ENCODE measurements around the gene NEGR1.

Gene NEGR1

DNA sequence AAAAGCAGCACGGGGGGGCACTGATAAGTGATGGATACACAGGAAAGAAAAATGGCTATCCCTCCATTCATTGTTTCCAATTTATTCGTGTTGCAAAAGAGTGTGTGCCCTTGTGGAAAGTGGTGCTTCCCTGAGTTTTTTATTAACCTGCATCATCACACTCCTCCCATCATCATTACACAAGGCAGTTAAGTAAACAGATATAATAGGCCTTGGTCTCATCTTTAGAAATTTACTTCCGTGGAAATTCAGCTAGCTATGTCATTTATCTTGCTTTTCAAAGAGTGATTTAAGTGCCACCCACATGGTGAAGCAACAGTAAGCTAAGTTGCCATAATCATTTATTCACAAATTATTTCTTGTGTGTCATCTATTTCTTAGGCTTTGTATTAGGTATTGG, 473.3 kb downstream of the NEGR1 start:
- H3K27me3 ChIP-seq (replicated peaks; ENCODE audit: control insufficient read depth, insufficient read depth, low read length), result no peaks in the 10 kb centered on the region
- no peaks in the 10 kb centered on the region for H3K36me3 ChIP-seq (ENCODE audit: control insufficient read depth, insufficient read depth, low read length)
- no peak for DNase-seq (ENCODE audit: extremely low read depth, insufficient read length)
- no peak for TF ChIP-seq CTCF (IDR thresholded peaks at IDR 0.05; ENCODE audit: insufficient read depth, low read length, poor library complexity, severe bottlenecking)
- no peak overlapping the region for H3K4me3 ChIP-seq (replicated peaks; ENCODE audit: low read depth, low read length)

DNA sequence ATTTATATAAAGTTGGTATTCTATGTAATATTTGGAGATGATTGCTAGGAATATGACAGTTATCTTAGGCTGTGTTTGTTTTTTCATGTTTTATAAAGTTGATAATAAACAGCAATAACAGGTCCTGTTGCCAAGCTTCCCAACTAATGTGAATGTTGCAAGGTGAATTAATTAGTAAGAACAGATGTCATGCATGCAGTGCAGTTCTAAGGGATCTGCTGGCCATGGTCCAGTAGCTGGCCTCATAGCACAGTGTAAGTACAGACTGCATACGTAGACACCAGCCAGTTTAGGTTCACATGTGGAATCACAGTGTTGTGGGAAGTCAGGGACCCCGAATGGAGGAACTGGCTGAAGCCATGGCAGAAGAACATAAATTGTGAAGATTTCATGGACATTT, 478.2 kb downstream of the NEGR1 start:
- no peak for TF ChIP-seq CTCF (IDR thresholded peaks at IDR 0.05; ENCODE audit: insufficient read depth, low read length, poor library complexity, severe bottlenecking)
- no peak for DNase-seq (ENCODE audit: extremely low read depth, insufficient read length)
- Histone ChIP-seq H3K27me3 (replicated peaks; ENCODE audit: control insufficient read depth, insufficient read depth, low read length) (no peaks in the 10 kb centered on the region), H3K4me3 (replicated peaks; ENCODE audit: low read depth, low read length) (no peak overlapping the region), H3K36me3 (ENCODE audit: control insufficient read depth, insufficient read depth, low read length) (no peaks in the 10 kb centered on the region)

DNA sequence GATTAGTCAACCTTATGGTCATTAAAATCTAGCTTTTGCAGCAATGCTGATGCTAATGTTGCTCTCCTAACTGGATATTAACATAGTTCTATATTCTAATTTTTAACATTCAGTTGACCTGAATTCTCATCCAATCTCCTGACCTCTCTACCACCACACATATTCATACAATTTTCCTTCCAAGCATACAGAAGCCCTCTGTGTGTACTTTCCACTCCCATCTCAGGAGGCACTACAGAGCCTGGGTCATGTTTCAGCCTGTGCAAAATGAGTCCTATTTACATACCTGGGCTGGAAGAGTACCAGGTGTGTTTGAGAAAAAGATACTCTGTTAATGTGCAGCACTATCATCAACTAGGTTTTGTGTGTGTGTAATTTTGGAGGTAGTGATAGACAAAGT, 486.3 kb downstream of the NEGR1 start:
- no peak for TF ChIP-seq CTCF (IDR thresholded peaks at IDR 0.05; ENCODE audit: insufficient read depth, low read length, poor library complexity, severe bottlenecking)
- no peak overlapping the region for H3K4me3 ChIP-seq (replicated peaks; ENCODE audit: low read depth, low read length)
- DNase-seq (ENCODE audit: extremely low read depth, insufficient read length), result no peak
- H3K27me3 ChIP-seq (replicated peaks; ENCODE audit: control insufficient read depth, insufficient read depth, low read length), result no peaks in the 10 kb centered on the region
- no peaks in the 10 kb centered on the region for H3K36me3 ChIP-seq (ENCODE audit: control insufficient read depth, insufficient read depth, low read length)

DNA sequence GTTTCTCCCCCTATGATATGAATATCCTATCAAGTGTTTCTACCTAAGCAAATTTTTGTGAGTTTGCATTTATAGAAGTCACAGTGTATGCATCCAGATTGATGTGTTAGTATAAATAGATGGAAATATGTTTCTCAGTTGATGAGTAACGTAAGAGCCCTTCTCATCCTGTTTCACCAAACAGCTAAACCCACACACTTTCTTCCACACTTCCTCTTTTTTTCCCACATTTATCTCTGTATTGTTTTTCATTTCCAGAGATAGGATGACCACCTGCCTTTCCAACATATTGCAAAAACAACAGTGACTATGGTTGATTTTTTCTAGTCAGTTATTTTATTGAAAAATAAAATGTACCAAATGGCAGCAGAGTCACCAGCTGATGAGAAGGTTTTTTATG, 490.1 kb downstream of the NEGR1 start:
- Histone ChIP-seq H3K27me3 (replicated peaks; ENCODE audit: control insufficient read depth, insufficient read depth, low read length) (no peaks in the 10 kb centered on the region), H3K36me3 (ENCODE audit: control insufficient read depth, insufficient read depth, low read length) (no peaks in the 10 kb centered on the region), H3K4me3 (replicated peaks; ENCODE audit: low read depth, low read length) (no peak overlapping the region)
- no peak for DNase-seq (ENCODE audit: extremely low read depth, insufficient read length)
- no peak for TF ChIP-seq CTCF (IDR thresholded peaks at IDR 0.05; ENCODE audit: insufficient read depth, low read length, poor library complexity, severe bottlenecking)

DNA sequence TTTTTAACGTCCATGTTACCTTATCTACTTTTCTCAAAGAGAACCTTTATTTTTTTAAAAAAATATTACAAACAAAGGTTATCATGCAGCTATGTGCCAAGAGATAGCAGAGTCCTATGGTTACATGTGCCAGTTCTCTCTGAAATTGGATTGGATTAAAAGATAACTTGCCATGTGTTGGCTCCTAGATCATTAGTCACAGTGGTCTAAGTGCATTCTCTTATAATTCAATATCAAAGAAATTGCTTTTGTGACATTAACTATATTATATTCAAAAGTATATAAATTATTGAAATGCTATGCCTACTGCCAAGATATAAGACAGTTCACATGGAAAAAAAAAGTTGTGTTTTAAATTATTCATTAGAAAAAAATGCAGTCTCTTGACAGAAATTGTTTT, 494.2 kb downstream of the NEGR1 start:
- Histone ChIP-seq H3K27me3 (replicated peaks; ENCODE audit: control insufficient read depth, insufficient read depth, low read length) (no peaks in the 10 kb centered on the region), H3K4me3 (replicated peaks; ENCODE audit: low read depth, low read length) (no peak overlapping the region), H3K36me3 (ENCODE audit: control insufficient read depth, insufficient read depth, low read length) (no peaks in the 10 kb centered on the region)
- no peak for DNase-seq (ENCODE audit: extremely low read depth, insufficient read length)
- TF ChIP-seq CTCF (IDR thresholded peaks at IDR 0.05; ENCODE audit: insufficient read depth, low read length, poor library complexity, severe bottlenecking), result no peak

- no peak for DNase-seq (ENCODE audit: extremely low read depth, insufficient read length)
- Histone ChIP-seq H3K36me3 (ENCODE audit: control insufficient read depth, insufficient read depth, low read length) (no peaks in the 10 kb centered on the region), H3K27me3 (replicated peaks; ENCODE audit: control insufficient read depth, insufficient read depth, low read length) (no peaks in the 10 kb centered on the region), H3K4me3 (replicated peaks; ENCODE audit: low read depth, low read length) (no peak overlapping the region)
- no peak for TF ChIP-seq CTCF (IDR thresholded peaks at IDR 0.05; ENCODE audit: insufficient read depth, low read length, poor library complexity, severe bottlenecking)
Observed at GRCh38 chr1:71787699-71788098, 494.6 kb downstream of the NEGR1 start.
